ENCODE results near the gene FARS2.
A peak's percentile ranks its signal among the peaks of the same experiment; 100 is the strongest.

Gene FARS2

DNA sequence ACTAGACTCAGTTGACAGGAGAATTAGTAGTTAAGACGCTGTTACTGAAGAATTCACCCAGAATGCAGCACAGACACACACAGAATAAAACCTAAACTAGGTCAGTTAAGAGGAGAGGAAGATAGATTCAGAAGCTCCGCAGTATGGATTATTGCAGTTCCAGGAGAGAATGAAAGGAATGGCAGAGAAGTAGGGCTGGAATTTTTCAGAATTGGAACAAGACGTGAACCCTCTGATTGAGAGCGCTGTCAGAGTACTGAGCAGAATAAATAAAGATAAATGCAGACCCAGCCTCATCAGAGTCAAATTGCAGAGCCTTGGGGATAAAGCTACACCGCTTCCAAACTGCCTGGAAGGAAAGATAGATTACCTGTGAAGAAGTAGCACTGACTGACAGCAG is 344.6 kb downstream of the FARS2 start:
- DNase-seq (ENCODE audit: insufficient read length, low spot score), result no peak
- FAIRE-seq, result no peak

DNA sequence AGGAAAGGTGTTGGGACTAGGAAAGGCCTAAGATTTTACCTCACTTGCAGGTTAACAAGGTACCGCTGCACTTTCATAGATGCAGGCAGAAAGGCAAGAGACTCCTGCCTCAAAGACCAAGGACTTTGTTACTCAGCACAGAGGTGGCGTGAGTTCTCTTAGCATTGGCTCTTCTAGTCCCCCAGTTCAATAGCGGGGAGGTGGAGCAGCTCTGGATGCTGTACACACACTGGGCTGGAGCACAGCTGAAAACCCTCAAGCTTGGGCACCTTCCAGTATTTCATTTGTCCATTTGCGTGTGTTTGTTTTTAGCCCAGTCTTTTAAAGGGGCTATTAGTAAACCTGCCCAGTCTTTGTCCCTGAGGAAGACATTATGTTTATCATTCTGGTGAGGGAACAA is 345.2 kb downstream of the FARS2 start:
- FAIRE-seq, result no peak
- DNase-seq (ENCODE audit: insufficient read length, low spot score), result no peak

DNA sequence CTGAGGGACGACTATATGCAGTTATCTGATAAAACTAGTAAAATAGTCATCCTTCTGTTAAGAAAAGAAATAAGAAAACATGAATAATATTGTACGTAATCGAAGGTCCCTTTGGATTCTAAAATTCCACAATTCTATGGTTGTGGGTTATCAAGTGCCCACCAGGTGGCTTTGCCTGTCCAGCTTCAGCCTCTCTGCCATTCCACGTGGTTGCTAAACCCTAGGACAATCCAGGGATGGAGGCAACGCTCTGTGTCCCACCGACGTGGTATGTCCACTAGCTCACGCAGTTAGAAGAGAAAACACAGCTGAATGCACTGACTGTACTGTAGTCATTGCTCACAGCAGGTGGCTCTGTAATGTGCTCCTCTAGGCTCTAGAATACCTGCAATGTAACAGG is 349.3 kb downstream of the FARS2 start:
- no peak for DNase-seq (ENCODE audit: insufficient read length, low spot score)
- no peak for FAIRE-seq

DNA sequence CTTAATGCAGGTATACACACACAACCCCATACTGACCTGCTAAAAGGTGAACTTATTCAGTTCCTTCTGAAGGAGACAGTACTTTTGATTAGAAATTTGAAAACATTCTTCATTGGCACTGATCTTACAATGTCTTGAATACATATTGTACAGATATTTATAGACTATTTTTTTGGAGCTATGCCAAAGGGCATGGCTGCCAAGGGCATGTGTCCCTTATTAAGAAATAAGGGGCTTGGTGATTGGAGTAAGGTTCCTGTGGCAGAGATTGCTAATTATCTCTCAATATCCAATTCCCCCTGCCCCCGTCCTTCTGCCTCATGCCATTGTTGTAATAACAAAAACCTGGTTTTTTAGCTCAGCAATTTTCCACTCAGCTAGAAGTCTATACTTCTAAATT is 355.9 kb downstream of the FARS2 start:
- no peak for DNase-seq (ENCODE audit: insufficient read length, low spot score)
- FAIRE-seq, result no peak

DNA sequence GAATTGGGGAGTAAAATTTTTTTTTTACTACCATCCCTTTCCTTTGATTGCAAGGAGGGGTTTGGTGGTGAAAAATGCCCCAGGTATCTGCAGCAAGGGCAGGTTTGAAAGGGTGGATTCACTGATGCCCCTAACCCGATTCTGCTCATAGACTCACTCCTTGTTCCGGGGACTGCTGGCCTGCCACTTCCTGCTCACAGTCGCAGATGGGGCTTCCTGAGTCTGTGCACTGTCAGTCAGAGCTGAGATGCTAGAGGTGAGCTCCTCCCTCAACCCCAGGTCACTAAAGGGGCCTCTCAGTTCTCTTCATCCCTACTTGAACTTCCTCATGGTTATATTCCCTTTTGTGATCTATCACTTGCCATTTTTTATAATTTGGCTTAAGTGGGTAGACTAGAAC is 357.9 kb downstream of the FARS2 start:
- peak; percentile 80 for FAIRE-seq
- DNase-seq (ENCODE audit: insufficient read length, low spot score), result peak; percentile 18

DNA sequence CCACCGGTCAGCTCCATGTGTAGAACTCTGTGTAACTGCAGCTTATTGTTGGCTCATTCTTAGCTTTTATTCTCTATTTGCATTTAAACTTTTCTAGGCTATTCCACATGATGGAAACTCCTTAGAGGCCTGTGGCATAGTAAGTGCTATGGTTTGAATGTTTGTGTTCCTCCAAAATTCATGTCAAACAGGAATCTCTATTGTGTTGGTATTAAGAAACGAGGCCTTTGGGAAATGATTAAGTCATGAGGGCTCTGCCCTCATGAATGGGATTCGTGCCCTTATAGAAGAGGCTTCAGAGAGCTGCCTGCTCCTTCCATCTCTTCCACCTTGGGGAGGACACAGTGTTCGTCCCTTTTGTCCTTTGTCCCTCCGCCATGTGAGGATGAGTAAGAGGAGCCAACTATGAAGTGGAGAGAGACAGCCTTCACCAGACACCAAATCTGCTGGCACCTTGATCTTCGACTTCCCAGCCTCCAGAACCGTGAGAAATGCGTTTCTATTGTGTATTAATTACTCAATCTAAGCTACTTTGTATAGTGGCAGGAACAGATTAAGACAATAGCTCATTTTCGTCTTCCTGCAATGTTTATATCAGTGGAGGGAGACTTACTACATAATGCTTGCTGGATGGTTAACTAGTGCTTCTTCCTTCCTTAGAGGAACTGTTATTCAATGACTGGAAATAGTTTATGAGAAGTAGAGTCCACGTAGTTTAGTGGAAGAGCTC is 361.1 kb downstream of the FARS2 start:
- FAIRE-seq, result no peak
- no peak for DNase-seq (ENCODE audit: insufficient read length, low spot score)

DNA sequence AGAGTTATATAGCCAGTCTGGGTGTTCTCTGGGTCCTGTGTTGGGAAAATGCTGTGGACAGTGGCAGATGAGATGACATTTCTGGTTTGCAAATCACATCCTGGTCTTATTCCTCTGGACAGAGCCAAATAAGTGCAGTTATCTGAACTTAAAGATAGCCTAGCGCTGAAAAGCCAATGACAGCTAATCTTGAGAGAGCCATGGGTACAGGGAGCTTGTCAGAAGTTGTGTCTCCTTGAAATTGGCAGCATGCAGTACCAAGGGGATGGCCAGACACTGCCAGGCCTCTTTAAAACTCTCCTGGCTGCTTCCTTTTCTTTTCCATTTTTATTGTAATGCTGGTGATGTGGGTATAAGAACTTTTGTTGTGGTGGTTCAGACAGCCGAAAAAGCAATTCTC is 362.5 kb downstream of the FARS2 start:
- FAIRE-seq (no peak), DNase-seq (ENCODE audit: insufficient read length, low spot score) (no peak)

DNA sequence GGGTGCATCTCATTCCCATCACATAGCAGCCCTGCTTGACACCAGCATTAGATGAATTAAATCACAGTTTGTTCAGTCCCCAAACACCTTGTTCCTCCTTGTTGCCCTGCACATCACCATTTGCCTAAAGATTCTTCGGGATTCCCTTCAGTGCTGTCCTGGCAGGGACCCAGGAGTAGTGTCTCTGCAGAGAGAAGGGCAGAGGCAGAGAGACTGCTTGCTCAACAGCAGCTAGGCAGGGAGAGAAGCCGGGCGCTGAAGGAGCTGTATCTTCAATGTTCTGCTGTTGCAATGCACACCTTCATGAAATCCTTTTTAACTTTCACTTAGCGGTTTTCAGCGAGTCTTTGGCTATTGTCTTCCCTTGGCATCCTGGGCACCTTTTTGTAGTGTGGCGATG is 362.9 kb downstream of the FARS2 start:
- no peak for DNase-seq (ENCODE audit: insufficient read length, low spot score)
- no peak for FAIRE-seq

DNA sequence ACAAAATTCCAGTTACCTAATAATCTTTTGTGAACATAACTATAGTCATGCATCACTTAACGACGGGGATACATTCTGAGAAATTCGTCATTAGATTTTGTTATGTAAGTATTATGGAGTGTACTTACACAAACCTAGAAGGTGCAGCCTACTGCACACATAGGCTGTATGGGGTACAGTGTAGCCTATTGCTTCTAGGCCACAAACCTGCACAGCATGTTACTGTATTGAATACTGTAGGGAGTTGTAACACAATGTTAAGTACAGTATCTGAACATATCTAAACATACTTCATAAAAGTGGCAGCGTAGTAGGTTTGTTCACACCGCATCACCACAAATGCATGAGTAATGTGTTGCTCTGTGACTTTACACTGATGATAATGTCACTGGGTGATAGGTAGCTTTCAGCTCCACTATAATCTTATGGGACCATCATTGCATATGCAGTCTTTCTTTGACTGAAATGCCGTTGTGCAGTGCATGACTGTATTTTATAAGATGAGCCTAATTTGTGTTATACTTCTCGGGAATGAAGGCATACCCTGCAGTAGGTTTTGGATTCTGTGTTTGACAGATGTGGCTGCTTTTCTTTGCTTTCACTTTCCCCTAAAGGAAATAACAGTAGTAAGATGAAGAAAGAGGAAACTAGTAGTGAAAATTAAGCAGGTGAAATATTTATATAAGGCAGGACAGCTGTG is 365.6 kb downstream of the FARS2 start:
- FAIRE-seq (peak; percentile 87), DNase-seq (ENCODE audit: insufficient read length, low spot score) (peak; percentile 28)

DNA sequence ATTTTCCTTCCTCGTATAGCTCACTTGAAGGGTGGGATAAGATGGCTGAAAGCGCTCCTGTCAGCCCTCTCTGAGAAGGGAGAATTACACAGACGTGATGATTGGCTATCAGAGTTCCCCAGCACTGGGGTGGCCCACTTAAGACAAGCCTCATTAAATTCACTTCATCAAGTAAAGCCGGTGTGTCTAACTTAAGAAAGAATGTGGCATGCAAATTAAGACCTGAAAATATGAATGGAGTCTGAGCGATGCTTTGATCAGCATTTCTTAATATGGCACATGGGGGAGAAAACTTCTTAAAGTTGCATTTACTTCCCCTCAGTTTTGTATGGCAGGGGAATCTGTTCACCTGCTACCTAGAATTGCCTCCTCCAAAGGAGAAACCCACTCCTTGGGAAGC is 369.3 kb downstream of the FARS2 start:
- no peak for FAIRE-seq
- DNase-seq (ENCODE audit: insufficient read length, low spot score), result no peak

DNA sequence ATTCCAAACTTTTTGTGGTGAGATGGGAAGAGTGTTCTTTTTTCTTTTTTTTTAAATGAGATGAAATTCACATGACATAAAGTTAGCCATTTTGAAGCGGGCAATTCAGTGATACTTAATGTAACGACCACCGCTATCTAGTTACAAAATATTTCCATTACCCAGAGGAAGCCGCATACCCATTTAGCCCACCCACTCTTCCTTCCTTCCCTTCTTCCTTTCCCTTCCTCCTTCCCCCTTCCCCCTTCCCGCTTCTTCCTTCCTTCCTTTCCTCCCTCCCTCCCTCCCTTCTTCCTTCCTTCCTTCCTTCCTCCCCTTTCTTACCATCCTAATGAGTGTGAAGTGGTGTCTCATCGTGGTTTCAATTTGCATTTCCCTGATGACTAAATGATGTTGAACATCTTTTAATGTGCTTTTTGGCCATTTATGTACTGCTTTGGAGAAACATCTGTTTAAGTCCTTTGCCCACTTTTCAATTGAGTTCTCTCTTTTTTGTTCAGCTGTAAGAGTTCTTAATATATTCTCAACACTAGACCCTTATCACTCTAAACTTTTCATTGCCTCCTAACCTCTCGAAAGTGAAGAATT is 371.1 kb downstream of the FARS2 start:
- no peak for DNase-seq (ENCODE audit: insufficient read length, low spot score)
- FAIRE-seq, result no peak

DNA sequence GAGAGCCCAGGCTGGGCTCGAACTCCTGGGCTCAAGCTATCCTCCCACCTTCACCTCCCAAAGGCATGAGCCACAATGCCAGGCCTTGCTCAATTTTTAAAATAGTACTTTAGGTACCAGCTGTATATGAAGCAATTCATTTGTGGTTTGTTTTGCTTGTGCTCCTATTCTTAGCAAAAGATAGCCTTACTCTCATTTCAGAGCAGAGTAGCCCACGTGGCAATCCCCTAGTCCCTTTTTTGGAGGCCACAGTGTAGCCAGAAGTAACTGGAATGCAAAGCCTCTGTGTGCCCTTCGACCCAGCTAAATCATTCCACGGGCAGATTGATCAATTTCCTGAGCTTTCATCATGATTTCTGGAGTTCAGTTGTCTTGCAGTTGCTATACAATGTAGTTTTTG is 373.2 kb downstream of the FARS2 start:
- DNase-seq (ENCODE audit: insufficient read length, low spot score) (no peak), FAIRE-seq (no peak)

DNA sequence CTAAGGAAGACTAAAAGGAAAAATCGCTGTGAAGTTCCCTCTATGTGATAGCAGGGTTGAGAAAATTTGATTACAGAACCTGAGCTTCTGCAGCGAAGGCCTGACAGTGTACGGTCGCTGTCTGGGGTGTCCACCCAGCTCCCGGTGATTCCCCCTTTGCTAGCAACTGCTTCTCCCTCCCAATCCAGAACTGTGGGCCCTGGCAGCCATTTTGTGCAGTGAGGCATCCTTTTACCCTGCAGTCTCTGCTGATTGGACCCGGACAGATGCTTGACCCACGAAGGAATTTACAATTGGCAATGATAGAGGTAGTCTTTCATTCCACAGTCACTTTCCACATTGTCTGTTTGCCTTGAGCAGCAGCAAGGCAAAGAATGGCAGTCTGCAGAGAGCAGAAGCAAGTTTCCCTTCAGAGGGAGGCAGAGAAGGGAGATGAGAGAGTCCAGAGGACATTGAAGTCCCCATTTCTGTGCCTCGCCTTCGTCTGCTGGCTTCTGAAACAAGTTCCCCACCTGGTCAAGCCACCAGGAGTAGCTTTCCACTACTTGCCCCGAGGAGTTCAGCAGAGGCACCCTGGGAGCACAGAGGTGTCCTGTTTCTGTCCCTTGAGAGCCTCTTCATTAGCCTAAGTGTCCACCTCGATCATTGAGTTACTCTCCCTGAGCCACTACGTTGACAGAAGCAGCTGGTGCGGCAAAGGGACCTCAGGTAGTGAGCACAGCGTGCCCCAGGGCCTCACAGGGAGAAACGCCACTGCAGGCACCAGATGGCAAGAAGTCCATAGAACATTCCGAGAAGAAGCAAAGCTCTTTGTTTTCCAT is 375.1 kb downstream of the FARS2 start:
- DNase-seq (ENCODE audit: insufficient read length, low spot score), result no peak
- FAIRE-seq, result no peak

DNA sequence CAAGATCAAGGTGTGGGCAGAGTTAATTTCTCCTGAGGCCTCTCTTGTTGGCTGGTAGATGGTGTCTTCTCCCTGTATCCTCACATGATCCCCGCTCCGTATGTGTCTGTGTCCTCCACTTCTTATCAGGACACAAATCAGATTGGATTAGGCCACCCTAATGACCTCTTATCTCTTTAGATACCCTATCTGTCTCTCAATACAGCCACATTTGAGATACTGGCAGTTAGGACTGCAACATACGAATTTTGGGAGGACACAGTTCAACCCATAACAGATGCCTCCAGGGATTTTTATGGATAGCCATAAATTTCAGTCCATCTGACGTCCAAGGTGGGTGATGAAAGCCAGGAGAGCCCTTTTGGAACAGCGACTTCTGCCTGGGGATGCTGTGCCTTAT is 376.4 kb downstream of the FARS2 start:
- no peak for FAIRE-seq
- no peak for DNase-seq (ENCODE audit: insufficient read length, low spot score)

DNA sequence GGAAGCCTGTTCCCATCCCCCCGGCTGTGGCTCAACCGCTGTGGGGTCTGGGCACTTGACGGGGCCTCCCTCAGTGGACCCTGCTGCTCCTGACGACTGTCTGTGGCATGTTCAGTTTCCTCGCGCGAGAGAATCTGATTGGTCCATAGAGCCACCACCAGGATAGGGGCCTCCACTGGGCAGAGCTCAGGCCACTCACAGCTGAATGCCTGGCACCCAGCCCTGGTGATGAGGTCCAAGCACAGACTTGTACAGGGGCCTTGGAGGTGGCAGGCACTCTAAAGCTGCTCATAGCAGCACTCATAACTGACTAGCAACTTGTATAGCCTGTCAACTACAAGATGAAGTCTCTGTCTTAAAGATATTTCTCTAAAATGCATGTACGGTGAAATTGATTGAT is 377.4 kb downstream of the FARS2 start:
- DNase-seq (ENCODE audit: insufficient read length, low spot score) (no peak), FAIRE-seq (no peak)

DNA sequence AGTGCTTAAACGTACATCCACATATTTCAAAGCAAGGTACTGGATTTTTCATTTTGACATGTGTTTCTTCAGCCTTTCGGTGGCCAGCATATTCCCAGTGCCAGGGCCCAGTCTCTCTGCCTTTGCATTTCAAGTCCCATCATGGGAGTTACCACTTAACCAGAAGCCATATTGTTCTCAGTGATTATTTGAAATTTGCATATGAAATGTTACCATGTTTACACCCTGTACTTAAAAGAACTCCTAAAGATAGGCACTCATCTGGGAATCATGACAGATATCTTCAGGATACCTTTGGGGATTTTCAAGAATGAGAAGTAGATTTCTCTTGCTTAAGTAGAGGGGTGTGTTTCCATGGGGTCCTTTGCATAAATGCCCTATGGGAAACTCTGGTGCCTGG is 377.9 kb downstream of the FARS2 start:
- DNase-seq (ENCODE audit: insufficient read length, low spot score) (no peak), FAIRE-seq (no peak)

DNA sequence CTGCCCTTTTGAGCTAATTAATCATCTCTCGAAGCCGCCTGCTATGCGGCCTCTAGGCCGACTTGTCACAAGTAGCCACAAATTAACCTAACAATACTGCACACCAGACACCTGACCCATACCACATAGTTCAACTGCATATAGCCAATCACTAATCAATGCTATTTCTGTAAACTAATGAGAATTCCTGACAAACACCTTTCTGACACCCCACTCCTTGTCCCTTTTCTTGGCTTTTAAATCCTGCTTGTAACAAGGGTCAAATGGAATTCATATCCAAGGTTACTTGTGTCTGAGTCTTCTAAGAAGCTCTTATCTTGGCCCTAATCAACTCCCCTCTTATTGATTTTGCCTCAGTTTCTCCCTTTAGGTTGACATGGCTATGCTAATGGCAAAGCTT is 379.3 kb downstream of the FARS2 start:
- DNase-seq (ENCODE audit: insufficient read length, low spot score) (no peak), FAIRE-seq (no peak)

DNA sequence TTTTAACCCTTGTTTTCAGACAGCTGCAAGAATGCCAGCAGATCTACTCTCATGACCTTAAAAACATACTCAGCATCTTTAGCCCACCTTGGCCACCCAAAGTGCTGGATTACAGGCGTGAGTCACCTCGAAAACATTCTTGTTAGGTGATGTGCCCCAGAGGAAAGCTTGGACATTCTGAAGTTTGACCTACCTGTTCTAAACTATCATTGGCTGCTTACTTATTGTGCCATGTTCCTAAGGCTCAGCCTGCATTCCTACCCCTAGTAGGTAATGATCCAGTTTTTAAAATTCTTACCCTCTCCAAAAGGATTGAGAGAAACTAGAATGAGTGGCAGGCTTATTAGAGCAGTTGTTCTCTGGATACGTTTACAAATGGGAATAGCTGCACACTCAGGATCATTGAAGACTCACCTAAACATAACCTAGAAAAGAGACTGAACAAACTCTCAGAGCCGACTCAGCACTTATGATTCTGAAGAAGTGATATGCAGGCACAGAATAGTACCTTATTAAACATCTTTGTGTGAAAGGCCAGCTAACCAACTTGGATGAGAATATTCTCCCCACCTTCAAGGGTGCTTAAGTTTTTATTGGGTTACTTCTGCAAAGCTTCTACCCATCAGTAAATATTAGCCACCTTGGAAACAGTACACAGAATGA is 383.3 kb downstream of the FARS2 start:
- FAIRE-seq (no peak), DNase-seq (ENCODE audit: insufficient read length, low spot score) (no peak)

DNA sequence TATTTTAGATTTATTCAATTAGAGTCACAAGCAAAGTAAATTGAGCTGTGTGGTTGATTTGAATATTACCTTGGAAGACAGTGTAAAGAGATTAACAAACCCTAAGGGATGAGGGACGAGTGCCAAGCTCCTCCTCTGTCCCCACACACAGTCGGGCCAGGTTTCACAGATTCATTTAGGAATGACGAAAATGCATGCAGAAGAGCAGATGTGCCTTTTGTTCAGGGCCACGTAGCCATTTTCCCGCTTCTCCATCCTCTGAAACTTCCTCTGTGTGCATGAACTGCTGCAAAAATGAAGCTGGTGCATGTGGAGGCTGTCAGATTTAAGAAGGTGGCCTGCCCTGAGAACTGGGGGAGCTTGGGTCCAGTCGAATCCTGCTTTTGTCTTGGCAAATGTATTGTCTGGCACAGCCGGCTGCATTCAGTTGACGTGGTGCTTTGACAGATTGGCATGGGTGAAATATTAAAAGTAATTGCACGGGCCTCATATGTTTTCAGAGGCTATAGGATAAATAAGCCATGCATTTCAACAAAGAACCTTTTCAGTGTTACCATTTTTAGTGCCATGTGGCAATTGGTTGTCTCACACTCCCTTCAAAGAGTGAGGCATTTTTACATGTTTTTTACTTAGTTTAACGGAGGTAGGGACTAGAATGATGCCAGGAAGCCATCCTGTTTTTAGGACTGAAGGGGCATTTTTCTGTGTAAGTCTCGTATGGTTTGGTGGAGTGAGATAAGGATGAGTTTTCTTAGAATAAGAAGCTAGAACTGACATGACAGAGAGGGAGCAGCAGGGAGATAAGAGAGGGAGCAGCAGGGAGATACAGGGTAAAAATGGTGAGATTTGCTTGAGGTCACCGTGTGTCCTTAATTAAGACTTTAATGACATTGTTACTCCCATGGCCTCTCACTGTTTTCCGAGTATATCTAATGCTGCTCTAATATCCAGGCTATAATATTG is 384.3 kb downstream of the FARS2 start:
- FAIRE-seq, result no peak
- no peak for DNase-seq (ENCODE audit: insufficient read length, low spot score)

Data from GM19239 (cell line).